K562 (cell line): ENCODE results near the gene NMUR1. TPM values are rescaled to one million over a fixed set of nuclear protein-coding genes. Genes with fewer than 3 reads are reported as not detected.

Source experiments
- ATAC-seq: fragments of 200-7000 bp; cut with Tn5 transposase; 3 replicates; pipeline ENCODE4 v1.9.1; 2020; ENCODE audit warnings: moderate library complexity
- BruUV-seq: library from RNA; stranded (reverse); fragments of 400-500 nt; replicated peaks from 2 replicates; lab custom pipeline; 2021; lab: Mats Ljungman, UMichigan
- CTCF ChIA-PET: fragments of 300-600 bp; formaldehyde crosslinking; extraction: SDS; loops from one replicate; lab custom pipeline; 2021; ENCODE audit warnings: low intra/inter-chr PET ratio; lab: Yijun Ruan, JAX
- POLR2A ChIA-PET: fragments of 300-600, 350-650 bp; sonication (Branson Sonifier 250); formaldehyde crosslinking; extraction: SDS; loops from one replicate; lab custom pipeline; 2021; ENCODE audit warnings: antibody characterized with exemption, inconsistent platforms; lab: Yijun Ruan, JAX
- DNase-seq, 4 experiments: peaks; one replicate each; pipeline versions ENCODE4 v3.0.0 to v3.0.0-alpha.2; 2011 to 2018; ENCODE audit warnings: low spot score in 3 of 4, mixed read lengths in 3 of 4; ENCODE audit errors: extremely low read depth in 1 of 4
- FAIRE-seq: peaks from 2 replicates; lab custom pipeline; 2011; peaks lifted over from hg19 to GRCh38; lab: Jason Lieb, UNC
- H2AFZ ChIP-seq: 2 replicates; pipeline ENCODE4 v1.6.0; 2011; ENCODE audit warnings: low read depth, low read length, control low read depth, inconsistent platforms
- H3K27ac ChIP-seq: fragments of 200-600 bp; 3 replicates; pipeline ENCODE4 v1.8.0; 2011; ENCODE audit warnings: low read depth, mild to moderate bottlenecking, control low read depth, inconsistent platforms, low read length, moderate library complexity, mixed read lengths; ENCODE audit errors: extremely low read depth
- H3K27me3 ChIP-seq, 2 experiments: fragments of 300-600 bp in 1 of 2; 2 replicates in 1 of 2; 3 replicates in 1 of 2; pipeline versions ENCODE4 v1.6.0 to v1.8.0; 2011; ENCODE audit warnings: inconsistent platforms in 2 of 2, low read length in 2 of 2, mild to moderate bottlenecking in 1 of 2, mixed read lengths in 1 of 2, moderate library complexity in 1 of 2; ENCODE audit not compliant: control insufficient read depth in 2 of 2, insufficient read depth in 2 of 2
- H3K36me3 ChIP-seq: fragments of 300-600 bp; 3 replicates; pipeline ENCODE4 v1.8.0; 2011; ENCODE audit warnings: mild to moderate bottlenecking, low read length, inconsistent platforms; ENCODE audit not compliant: control insufficient read depth, insufficient read depth
- H3K4me1 ChIP-seq, 2 experiments: fragments of 200-600 bp in 1 of 2; replicated peaks in 1 of 2; 2 replicates in 1 of 2; 3 replicates in 1 of 2; pipeline versions ENCODE4 v1.5.1 to v1.8.0; 2011; ENCODE audit warnings: inconsistent platforms in 2 of 2, low read length in 2 of 2, mild to moderate bottlenecking in 1 of 2, mixed read lengths in 1 of 2, moderate library complexity in 1 of 2; ENCODE audit not compliant: control insufficient read depth in 2 of 2, insufficient read depth in 2 of 2
- H3K4me2 ChIP-seq: 2 replicates; pipeline ENCODE4 v1.6.1; 2011; ENCODE audit warnings: low read length, control low read depth, inconsistent platforms, mixed read lengths; ENCODE audit not compliant: insufficient read depth
- H3K4me3 ChIP-seq: fragments of 200-600 bp; sonication (generic), shearing (Covaris generic); 2 replicates; pipeline ENCODE4 v1.5.1; 2016; ENCODE audit warnings: control low read depth, inconsistent platforms
- H3K79me2 ChIP-seq: fragments of 200-600 bp; 3 replicates; pipeline ENCODE4 v1.8.0; 2011; ENCODE audit warnings: low read length, inconsistent platforms; ENCODE audit not compliant: control insufficient read depth, insufficient read depth
- H3K9ac ChIP-seq, 2 experiments: 2 replicates each; pipeline versions ENCODE4 v1.6.0 to v1.6.1; 2011; ENCODE audit warnings: low read depth in 2 of 2, low read length in 2 of 2, control low read depth in 1 of 2, inconsistent platforms in 1 of 2, mild to moderate bottlenecking in 1 of 2, mixed read lengths in 1 of 2; ENCODE audit not compliant: insufficient read depth in 1 of 2
- H3K9me1 ChIP-seq: one replicate; pipeline ENCODE4 v1.6.0; 2011; ENCODE audit warnings: inconsistent platforms, mild to moderate bottlenecking, low read length, moderate library complexity; ENCODE audit not compliant: control insufficient read depth, insufficient read depth
- H3K9me3 ChIP-seq: replicated peaks from 2 replicates; pipeline ENCODE4 v1.5.1; 2011; ENCODE audit warnings: low read depth, low read length, inconsistent platforms; ENCODE audit not compliant: control insufficient read depth, insufficient read depth
- H4K20me1 ChIP-seq: replicated peaks from 2 replicates; pipeline ENCODE4 v1.6.1; 2011; ENCODE audit warnings: low read length, inconsistent platforms, mixed read lengths; ENCODE audit not compliant: control insufficient read depth, insufficient read depth
- ARHGAP35 ChIP-seq: fragments of 450-650 bp; IDR thresholded peaks from 2 replicates; pipeline ENCODE4 v1.6.1; 2018; ENCODE audit not compliant: partially characterized antibody
- ETV6 ChIP-seq, 3 experiments: fragments of 150-350 bp in 1 of 3; sonication (generic) in 1 of 3; formaldehyde crosslinking in 1 of 3; IDR thresholded peaks; 2 replicates each; pipeline versions ENCODE4 v1.6.1 to v1.8.0; 2014 to 2022; ENCODE audit warnings: borderline replicate concordance in 2 of 3, low read depth in 2 of 3, antibody characterized with exemption in 1 of 3, low read length in 1 of 3, mild to moderate bottlenecking in 1 of 3, missing genetic modification reagents in 1 of 3
- GABPB1 ChIP-seq: sonication (generic); formaldehyde crosslinking; IDR thresholded peaks from 2 replicates; pipeline ENCODE4 v1.8.0; 2022; ENCODE audit warnings: mild to moderate bottlenecking, missing genetic modification reagents
- WGBS: fragments of 100-300 bp; shearing (Covaris generic); methylation state at CpG from one replicate; pipeline ENCODE4 v1.1.6; 2016; ENCODE audit warnings: low coverage, mixed read lengths; ENCODE audit not compliant: insufficient coverage; ENCODE audit errors: missing lambda C conversion rate; 5-methylcytosine and 5-hydroxymethylcytosine counted together
- in situ Hi-C: fragments of 300-500 bp; cut with MboI; formaldehyde crosslinking; loops from 4 replicates; pipeline ENCODE4 v1.15.0; 2018; ENCODE audit warnings: inconsistent platforms, mixed read lengths
- intact Hi-C: fragments of 100-400 bp; cut with micrococcal nuclease; formaldehyde crosslinking; loops from 2 replicates; pipeline ENCODE4 v1.14.2; 2022
- polyA plus RNA-seq, 8 experiments: library from polyadenylated mRNA; depleted of rRNA in 4 of 8; stranded (reverse) in 5 of 8; unstranded in 3 of 8; fragments of >200 nt; fragmentation: Nextera tagmentation in 2 of 8; fragmentation: Illumina TruSeq in 1 of 8; extraction: Ambion mirVana in 2 of 8; extraction: Trizol in 1 of 8; gene quantifications; 2 replicates each; pipeline versions ENCODE4 v1.2.1 to v1.2.3, GENCODE V29; 2011 to 2014; ENCODE audit warnings: inconsistent platforms in 1 of 8, missing spikeins in 1 of 8
- total RNA-seq, 7 experiments: library from RNA; depleted of rRNA in 6 of 7; stranded (reverse); fragments of >200 nt in 6 of 7; fragmentation: Illumina TruSeq in 2 of 7; extraction: Trizol in 2 of 7; gene quantifications; 2 replicates each; pipeline versions ENCODE4 v1.2.1 to v1.2.3, GENCODE V29; 2011 to 2021; ENCODE audit warnings: low replicate concordance in 1 of 7
- TF ChIP-seq, protein P1 (sequence below): fragments of 450-650 bp; IDR thresholded peaks from 2 replicates; pipeline ENCODE4 v1.6.1; 2017; ENCODE audit warnings: antibody characterized with exemption, mild to moderate bottlenecking

Gene NMUR1
- total and polyA plus RNA-seq, 9 of the 15 experiments (the other 6 are each of a cell fraction or from before 2014, with no cell fraction given) = 0.01 to 0.27 (median 0.15) TPM

DNA sequence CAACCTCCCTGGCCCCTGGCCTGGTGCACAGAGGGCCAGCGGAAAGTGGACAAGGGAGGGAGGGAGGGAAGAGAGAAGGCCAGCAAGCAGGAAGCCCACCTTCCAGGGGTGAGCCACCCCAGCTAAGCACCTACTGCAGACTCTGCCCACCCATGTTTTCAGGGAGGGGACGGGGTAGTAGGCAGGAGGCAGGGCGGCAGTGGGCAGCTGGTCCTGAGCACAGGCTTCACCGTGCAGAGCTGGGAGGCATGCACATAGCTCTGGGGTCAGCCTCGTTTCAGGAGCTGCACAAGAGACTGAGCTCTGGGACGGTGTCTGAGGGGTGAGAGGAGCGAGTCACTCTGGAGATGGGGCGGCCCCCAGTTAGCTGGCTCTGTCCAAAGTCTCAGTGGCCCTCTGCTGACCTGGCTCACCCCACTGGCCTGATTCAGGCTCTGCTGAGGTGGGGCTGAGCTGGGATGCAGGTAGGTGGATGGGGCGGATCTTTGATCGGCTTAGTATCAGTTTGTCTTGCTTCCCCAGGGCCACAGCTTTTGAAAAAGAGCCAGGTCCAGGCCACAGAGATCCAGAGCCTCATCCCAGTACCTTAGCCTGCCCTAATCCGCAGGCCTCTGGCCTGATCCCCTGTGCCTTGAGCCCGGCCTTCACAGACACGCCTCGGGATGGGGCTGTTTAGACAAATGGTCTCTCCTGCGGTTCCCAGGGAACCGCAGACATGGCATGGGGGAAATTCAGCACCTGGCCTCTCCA is 3.7 kb downstream of the NMUR1 start:
- H4K20me1 ChIP-seq = no peaks in the 10 kb centered on the region
- no peaks in the 10 kb centered on the region for H3K36me3 ChIP-seq
- H3K79me2 ChIP-seq = no peaks in the 10 kb centered on the region
- H3K4me1 ChIP-seq = peaks cover 7 to 32% of the 10 kb centered on the region in 2 experiments; a peak in 4 of 5 replicates
- H3K9ac ChIP-seq = peak overlapping the region in 1 of 2 experiments; percentile 9; a peak in 1 of 4 replicates
- POLR2A ChIA-PET = interaction anchor here (0.6 to 0.7 kb wide), 2 partner anchors 40 to 62 kb away, joined by 4 read pairs; partner anchors contain the start of gene NCL
- no peak overlapping the region for H3K27ac ChIP-seq
- ATAC-seq (no peak), DNase-seq (no peak), FAIRE-seq (no peak)
- TF ChIP-seq GABPB1 (CRISPR knock-in tag) = no peak
- no peak for TF ChIP-seq ARHGAP35
- no peak for TF ChIP-seq ETV6 (IDR thresholded peaks at IDR 0.05; ENCODE audit: borderline replicate concordance in 1 of 2, low read depth in 2 of 2, low read length in 1 of 2)
- no peak for TF ChIP-seq ETV6 (CRISPR knock-in tag; IDR thresholded peaks at IDR 0.05; ENCODE audit: borderline replicate concordance)
- TF ChIP-seq, protein P1, sequence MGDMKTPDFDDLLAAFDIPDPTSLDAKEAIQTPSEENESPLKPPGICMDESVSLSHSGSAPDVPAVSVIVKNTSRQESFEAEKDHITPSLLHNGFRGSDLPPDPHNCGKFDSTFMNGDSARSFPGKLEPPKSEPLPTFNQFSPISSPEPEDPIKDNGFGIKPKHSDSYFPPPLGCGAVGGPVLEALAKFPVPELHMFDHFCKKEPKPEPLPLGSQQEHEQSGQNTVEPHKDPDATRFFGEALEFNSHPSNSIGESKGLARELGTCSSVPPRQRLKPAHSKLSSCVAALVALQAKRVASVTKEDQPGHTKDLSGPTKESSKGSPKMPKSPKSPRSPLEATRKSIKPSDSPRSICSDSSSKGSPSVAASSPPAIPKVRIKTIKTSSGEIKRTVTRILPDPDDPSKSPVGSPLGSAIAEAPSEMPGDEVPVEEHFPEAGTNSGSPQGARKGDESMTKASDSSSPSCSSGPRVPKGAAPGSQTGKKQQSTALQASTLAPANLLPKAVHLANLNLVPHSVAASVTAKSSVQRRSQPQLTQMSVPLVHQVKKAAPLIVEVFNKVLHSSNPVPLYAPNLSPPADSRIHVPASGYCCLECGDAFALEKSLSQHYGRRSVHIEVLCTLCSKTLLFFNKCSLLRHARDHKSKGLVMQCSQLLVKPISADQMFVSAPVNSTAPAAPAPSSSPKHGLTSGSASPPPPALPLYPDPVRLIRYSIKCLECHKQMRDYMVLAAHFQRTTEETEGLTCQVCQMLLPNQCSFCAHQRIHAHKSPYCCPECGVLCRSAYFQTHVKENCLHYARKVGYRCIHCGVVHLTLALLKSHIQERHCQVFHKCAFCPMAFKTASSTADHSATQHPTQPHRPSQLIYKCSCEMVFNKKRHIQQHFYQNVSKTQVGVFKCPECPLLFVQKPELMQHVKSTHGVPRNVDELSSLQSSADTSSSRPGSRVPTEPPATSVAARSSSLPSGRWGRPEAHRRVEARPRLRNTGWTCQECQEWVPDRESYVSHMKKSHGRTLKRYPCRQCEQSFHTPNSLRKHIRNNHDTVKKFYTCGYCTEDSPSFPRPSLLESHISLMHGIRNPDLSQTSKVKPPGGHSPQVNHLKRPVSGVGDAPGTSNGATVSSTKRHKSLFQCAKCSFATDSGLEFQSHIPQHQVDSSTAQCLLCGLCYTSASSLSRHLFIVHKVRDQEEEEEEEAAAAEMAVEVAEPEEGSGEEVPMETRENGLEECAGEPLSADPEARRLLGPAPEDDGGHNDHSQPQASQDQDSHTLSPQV = no peak
- intact Hi-C loops (no loop called here), in situ Hi-C loops (no loop called here)
- H3K9me1 ChIP-seq = peaks cover 2% of the 10 kb centered on the region
- CTCF ChIA-PET = no interaction called here
- no peaks in the 10 kb centered on the region for H3K9me3 ChIP-seq
- 45% methylated on average over 12 of the region's 16 CpGs for WGBS
- BruUV-seq = no TSS peak
- no peak overlapping the region for H3K4me3 ChIP-seq
- H3K27me3 ChIP-seq = no peaks in the 10 kb centered on the region; a peak in 2 of 5 replicates
- no peak overlapping the region for H2AFZ ChIP-seq
- H3K4me2 ChIP-seq = no peak overlapping the region
